KOPT-K1 (cell line): ENCODE measurements around the gene DOCK4.

Experiments used
- H3K27ac ChIP-seq: fragments of 200-600 bp; sonication (generic); 2 replicates; pipeline ENCODE4 v1.5.1; 2016; ENCODE audit warnings: antibody characterized with exemption, mild to moderate bottlenecking, low read depth, low read length; ENCODE audit not compliant: poor library complexity, severe bottlenecking
- H3K36me3 ChIP-seq: fragments of 200-600 bp; sonication (generic); 2 replicates; pipeline ENCODE4 v1.5.1; 2017; ENCODE audit warnings: antibody characterized with exemption, mild to moderate bottlenecking, low read length, moderate library complexity; ENCODE audit not compliant: insufficient read depth
- H3K9me3 ChIP-seq: fragments of 200-600 bp; sonication (generic); 2 replicates; pipeline ENCODE4 v1.5.1; 2017; ENCODE audit warnings: antibody characterized with exemption, low read length, mild to moderate bottlenecking; ENCODE audit not compliant: insufficient read depth, poor library complexity, severe bottlenecking

The DOCK4 gene

DNA sequence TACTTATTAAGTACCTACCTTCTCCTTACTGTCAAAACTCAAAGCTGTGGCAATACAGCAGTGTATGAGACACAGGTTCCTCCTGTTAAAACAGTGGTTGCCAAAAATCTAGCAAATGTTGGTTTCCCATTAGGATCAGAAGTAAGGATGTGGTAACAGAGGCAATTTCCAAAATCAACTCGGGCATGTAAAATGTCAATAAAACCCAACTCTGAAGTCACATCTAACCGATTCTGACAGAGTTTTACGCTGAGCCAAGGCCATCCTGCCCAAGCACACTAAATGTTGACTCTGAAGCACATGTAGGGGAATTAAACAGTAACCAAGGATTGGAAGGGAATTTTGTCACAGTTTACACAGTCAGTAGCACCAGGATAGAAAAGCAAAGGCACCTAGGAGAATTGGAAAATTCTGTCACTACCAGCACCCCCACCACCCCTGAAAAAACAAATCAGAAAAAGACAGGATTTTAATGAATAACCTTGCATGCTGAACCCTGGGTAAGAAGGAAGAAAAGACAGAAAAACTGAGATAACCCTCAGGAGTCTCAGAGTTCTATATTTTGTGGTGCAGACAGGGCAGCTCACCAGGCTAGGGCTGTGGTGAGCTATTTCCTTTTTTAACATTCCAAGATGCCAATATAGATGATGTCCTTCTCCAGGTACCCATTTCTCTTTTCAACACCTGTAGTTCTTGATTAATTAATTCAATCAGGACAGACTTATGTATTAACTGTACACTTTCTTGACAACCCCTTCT lies 119.5 kb downstream of the DOCK4 start:
- Histone ChIP-seq H3K9me3 (no peaks in the 10 kb centered on the region), H3K36me3 (no peaks in the 10 kb centered on the region), H3K27ac (no peak overlapping the region)

- H3K9me3 ChIP-seq = no peaks in the 10 kb centered on the region
- no peaks in the 10 kb centered on the region for H3K36me3 ChIP-seq
- H3K27ac ChIP-seq = no peak overlapping the region
These were observed 121.7 kb downstream of the DOCK4 start for GRCh38 chr7:112084520-112084971.

DNA sequence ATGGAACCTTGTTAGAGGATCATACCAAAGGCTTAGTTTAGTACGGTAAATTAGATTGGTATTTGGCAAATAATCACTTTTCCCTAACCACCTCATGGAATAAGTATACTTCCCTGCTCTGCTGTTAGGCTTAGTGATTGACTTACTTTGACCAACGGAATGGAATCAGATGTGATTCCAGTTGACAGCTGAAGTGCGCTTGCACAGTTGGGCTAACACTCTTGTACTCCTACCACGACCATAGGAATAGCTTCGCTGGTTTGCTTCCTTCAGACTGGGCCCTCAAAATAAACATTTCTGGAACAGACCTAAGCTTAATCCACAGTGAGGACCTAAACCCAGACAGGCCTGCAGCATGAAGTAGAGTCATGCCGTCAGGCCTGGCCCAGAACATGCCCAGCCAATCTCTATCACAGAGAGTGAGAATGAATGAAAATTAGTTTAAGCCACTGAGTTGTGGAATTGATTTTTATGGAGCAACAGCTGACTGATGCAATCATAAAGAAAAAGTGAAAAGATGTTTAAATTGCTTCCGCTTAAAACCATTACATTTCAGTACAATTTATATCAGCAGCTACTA lies 122.3 kb downstream of the DOCK4 start:
- Histone ChIP-seq H3K27ac (no peak overlapping the region), H3K36me3 (no peaks in the 10 kb centered on the region), H3K9me3 (no peaks in the 10 kb centered on the region)

- no peak overlapping the region for H3K27ac ChIP-seq
- H3K36me3 ChIP-seq = no peaks in the 10 kb centered on the region
- H3K9me3 ChIP-seq = no peaks in the 10 kb centered on the region
These were observed 123.9 kb downstream of the DOCK4 start for GRCh38 chr7:112082306-112082705.

GRCh38 chr7:112081778-112082177 lies 124.4 kb downstream of the DOCK4 start:
- Histone ChIP-seq H3K27ac (no peak overlapping the region), H3K36me3 (no peaks in the 10 kb centered on the region)

DNA sequence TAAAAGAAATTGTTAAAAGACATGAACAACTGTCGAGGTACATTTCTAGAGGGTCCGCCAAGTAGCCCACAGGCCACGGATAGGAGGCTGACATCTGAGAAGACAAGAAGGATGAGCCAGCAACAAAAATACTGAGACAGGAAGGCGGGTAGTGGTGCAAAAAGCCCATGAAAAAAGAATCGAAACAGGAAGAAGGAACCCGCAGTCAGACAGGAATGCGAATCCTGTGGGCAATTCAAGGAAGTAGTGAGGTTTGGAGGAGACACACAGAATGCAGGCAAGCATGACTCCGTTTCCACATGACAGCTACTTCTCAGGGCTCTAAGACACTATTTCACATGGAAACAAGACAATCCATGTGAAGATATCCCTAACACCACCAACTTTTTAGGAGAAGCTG lies 125.2 kb downstream of the DOCK4 start:
- no peak overlapping the region for H3K27ac ChIP-seq
- H3K36me3 ChIP-seq = no peaks in the 10 kb centered on the region

More at GRCh38 chr7:112081778-112082177, 124.4 kb downstream of the DOCK4 start:
- no peaks in the 10 kb centered on the region for H3K9me3 ChIP-seq

DNA sequence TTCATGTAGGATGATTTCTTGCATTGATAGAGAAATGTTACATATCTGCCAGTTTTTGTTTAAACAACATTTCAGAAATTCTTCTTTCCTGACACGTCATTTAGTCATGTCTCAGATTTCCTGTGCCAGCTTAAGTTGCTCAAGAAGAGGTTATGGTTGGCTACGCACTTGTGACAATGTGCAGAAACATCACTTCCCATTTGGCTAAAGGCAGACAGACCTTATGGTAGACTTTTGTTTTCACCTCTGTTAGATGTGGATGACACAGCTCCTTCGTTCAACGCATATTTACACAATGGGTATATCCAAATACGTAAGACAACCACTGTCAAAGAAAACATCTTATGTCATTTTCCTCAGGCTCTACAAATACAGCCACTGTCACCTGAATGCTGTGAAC lies 125.8 kb downstream of the DOCK4 start:
- Histone ChIP-seq H3K27ac (no peak overlapping the region), H3K9me3 (no peaks in the 10 kb centered on the region), H3K36me3 (no peaks in the 10 kb centered on the region)

More for the DNA sequence above, 125.2 kb downstream of the DOCK4 start:
- no peaks in the 10 kb centered on the region for H3K9me3 ChIP-seq

- no peaks in the 10 kb centered on the region for H3K36me3 ChIP-seq
- no peaks in the 10 kb centered on the region for H3K9me3 ChIP-seq
- H3K27ac ChIP-seq = no peak overlapping the region
These were observed 126.5 kb downstream of the DOCK4 start for GRCh38 chr7:112079673-112080072.

DNA sequence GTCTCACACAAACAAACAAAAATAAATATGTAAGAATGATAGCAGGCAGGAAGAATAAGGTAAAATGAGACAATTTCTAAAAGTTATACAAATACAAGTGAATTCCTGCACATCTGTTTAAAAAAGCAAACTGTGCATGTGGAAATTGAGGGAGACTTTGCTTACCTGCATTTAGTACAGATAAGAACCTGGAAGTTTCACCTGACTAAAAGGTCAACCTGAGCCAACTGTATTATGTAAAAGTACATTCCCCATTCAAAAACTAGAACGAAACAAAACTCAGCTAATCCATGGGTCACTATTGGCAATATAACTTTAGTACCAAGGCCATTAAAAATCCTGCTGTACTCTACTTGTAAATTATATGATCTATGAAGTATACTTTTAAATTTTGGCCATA lies 127.1 kb downstream of the DOCK4 start:
- Histone ChIP-seq H3K9me3 (no peaks in the 10 kb centered on the region), H3K27ac (no peak overlapping the region)

GRCh38 chr7:112076324-112076723 lies 129.9 kb downstream of the DOCK4 start:
- Histone ChIP-seq H3K9me3 (no peaks in the 10 kb centered on the region), H3K27ac (no peak overlapping the region), H3K36me3 (no peaks in the 10 kb centered on the region)

More for the DNA sequence above, 127.1 kb downstream of the DOCK4 start:
- H3K36me3 ChIP-seq = no peaks in the 10 kb centered on the region

- Histone ChIP-seq H3K36me3 (no peaks in the 10 kb centered on the region), H3K9me3 (no peaks in the 10 kb centered on the region), H3K27ac (no peak overlapping the region)
These were observed 131.7 kb downstream of the DOCK4 start for GRCh38 chr7:112074464-112074863.

DNA sequence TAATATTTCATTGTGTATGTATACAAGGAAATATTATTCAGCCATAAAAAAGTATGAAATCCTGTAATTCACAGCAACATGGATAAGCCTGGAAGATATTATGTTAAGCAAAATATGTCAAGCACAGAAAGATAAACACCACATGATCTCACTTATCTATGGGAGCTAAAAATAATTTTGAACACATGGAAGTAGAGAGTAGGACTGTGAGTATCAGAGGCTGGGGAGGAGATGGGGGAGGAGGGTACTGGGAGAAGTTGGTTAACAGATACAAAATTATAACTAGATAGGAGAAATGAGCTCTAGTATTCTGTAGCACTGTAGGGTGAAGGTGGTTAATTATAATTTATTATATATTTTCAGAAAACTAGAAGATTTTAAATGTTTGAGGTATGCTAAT lies 132.7 kb downstream of the DOCK4 start:
- H3K36me3 ChIP-seq = no peaks in the 10 kb centered on the region
- H3K27ac ChIP-seq = no peak overlapping the region
- H3K9me3 ChIP-seq = no peaks in the 10 kb centered on the region

DNA sequence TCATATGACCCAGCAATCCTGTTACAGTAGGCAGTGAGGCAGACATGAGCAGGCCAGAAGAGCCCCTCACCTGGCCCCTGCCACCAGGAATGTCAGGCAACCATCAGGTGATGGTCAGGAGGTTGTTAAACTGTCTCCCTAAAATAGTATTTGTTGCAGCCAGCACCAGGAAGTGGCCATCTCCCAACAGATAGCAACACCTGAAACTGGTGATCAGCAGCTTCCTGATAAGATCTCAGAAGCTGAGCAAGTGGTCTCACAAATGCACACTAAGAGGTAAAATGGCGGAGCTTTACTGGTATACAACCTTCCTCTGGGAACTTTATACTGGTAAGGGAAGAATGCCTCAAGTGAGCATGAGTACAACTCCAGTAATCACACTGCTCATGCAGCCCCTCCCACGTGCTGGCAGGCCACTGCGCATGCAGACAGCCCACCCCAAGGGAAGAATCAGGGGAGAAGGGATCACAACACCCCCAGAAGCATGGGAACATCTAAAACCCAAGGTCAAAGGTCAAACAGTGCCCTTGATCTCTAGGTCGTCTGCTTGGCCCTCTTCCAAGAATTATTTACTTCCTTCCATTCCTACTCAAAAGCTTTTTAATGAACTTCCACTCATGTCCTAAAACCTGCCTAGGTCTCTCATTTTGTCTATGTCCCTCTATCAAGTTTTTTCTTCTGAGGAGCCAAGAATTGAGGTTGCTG lies 133.5 kb downstream of the DOCK4 start:
- Histone ChIP-seq H3K36me3 (no peaks in the 10 kb centered on the region), H3K9me3 (no peaks in the 10 kb centered on the region), H3K27ac (no peak overlapping the region)

DNA sequence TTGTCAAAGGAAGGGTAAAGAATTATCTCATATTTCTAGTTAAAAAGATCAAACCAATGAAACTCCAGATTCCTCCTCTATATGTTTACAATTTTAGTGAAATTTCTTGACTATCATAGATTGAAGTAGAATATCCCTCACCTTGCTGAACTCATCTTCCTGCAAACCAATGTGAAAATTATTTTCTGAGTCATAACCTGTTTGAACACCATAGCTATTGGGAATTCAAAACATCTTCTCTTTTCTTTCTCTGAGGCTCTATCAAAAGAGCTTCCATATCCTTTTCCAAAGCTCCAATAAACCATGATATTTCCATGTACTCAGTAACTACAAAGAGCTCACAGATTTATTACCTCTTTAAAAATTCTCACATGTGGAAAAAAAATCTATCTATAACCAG lies 134.3 kb downstream of the DOCK4 start:
- Histone ChIP-seq H3K36me3 (no peaks in the 10 kb centered on the region), H3K9me3 (no peaks in the 10 kb centered on the region), H3K27ac (no peak overlapping the region)

DNA sequence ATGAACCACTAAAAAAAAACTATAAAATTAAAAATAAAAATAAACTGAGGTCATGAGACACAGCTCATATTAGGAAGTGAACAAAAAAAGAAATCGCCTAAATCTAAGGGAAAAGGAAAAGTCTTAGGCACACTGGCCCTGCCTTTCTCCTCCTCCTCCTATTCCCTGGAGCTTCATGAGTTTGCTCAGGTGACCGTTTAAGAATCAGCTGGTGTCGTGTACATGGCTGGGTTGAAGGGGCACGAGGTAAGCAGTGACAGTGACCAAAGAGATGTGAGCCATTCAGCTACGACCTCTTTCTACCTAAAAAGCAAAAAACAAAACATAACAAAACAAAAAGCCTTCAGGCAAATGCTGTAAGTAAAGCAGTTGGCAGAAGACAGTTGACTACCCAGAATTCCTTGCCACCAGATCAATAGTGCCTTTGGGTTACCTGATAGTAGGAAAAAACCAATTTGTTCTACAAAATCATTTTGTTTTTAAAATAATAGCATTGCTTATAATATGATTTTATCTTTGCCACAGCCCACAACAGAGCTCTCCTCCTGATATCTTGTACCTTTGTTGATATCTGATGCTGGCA lies 135.4 kb downstream of the DOCK4 start:
- H3K36me3 ChIP-seq = no peaks in the 10 kb centered on the region
- no peaks in the 10 kb centered on the region for H3K9me3 ChIP-seq
- no peak overlapping the region for H3K27ac ChIP-seq
